MV-4-11 (cell line): ENCODE results near the gene CCNB3.

Experiments used
- DNase-seq: peaks from one replicate; lab custom pipeline; 2025; lab: John Stamatoyannopoulos, UW

CCNB3 gene

GRCh38 chrX:50375481-50376267 is 171.1 kb downstream of the CCNB3 start:
- no peak for DNase-seq

GRCh38 chrX:50381729-50382415 is 177.3 kb downstream of the CCNB3 start:
- DNase-seq, result no peak

- no peak for DNase-seq
Observed at GRCh38 chrX:50386520-50386919, 182.0 kb downstream of the CCNB3 start.

- DNase-seq, result no peak
Observed at GRCh38 chrX:50393902-50394301, 189.3 kb downstream of the CCNB3 start.
